GM21723 (cell line): Measurements from ENCODE around the gene C11orf65.
"Not testable (repeated sequence)": the region's sequence is repeated elsewhere in the genome, so short reads cannot be mapped to it uniquely, and the experiment has no call there.

Experiments used
- ATAC-seq: cut with Tn5 transposase; IDR thresholded peaks from one replicate; pipeline ENCODE4 v1.9.1; 2021; ENCODE audit warnings: mild to moderate bottlenecking, moderate library complexity; ENCODE audit not compliant: unreplicated experiment

C11orf65 gene

DNA sequence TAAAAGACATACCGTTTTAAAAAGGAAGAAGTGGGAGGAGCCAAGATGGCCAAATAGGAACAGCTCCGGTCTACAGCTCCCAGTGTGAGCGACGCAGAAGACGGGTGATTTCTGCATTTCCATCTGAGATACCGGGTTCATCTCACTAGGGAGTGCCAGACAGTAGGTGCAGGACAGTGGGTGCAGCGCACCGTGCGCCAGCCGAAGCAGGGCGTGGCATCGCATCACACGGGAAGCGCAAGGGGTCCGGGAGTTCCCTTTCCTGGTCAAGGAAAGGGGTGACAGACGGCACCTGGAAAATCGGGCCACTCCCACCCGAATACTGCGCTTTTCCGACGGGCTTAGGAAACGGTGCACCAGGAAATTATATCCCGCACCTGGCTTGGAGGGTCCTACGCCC, 93.8 kb downstream of the C11orf65 start:
- not testable (repeated sequence) for ATAC-seq

DNA sequence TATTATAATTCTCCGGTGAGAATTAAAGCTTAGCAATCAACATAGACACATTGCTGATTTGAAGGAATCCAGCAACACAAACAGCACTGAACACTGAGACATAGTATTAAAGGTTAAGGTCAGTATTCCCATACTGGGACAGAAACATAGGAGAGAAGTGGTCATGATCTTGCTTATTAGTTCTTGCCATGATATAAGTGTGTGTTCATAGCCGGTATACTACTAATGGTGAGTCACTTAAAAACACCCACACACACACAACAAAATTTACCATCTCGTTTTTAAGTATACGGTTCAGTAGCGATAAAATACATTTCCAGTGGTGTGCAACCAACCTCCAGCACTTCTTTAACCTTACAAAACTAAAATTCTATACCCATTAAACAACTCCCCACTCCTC, 96.3 kb downstream of the C11orf65 start:
- ATAC-seq: no peak

GRCh38 chr11:108370315-108370714, 97.0 kb downstream of the C11orf65 start:
- ATAC-seq: no peak

DNA sequence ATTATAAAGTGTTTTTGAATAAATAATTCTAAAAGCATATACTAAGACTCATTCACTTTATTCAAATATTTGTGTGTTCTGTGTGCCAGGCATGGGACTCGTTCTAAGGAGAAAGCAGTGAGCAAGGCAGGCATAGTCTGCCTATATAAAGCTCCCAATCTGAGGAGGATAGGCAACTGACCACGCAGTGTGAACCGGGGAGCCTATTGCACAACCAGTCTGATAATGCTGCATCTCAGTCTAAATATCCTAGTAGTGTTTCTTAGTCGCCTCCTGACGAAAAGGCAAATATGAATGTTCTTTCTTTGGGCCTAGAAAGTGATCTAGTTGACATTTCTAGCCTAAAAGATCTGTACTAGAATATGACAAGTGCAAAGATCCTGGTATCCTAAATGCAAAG, 98.3 kb downstream of the C11orf65 start:
- ATAC-seq: no peak

DNA sequence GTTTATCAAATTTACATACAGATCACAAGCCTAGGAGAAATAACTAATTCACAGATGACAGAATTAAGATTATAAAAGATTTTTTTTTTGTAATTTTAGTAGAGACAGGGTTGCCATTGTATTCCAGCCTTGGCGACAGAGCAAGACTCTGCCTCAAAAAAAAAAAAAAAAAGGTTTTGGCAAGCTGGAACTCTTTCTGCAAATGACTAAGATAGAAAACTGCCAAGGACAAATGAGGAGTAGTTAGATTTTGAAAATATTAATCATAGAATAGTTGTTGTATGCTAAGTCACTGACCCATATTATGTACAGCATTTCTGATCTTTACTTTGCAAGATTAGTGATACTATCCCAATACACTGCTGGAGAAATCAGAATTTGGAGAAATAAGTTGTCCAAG, 99.2 kb downstream of the C11orf65 start:
- ATAC-seq: no peak

- no peak for ATAC-seq
Measured at GRCh38 chr11:108364159-108364558, 103.2 kb downstream of the C11orf65 start.

DNA sequence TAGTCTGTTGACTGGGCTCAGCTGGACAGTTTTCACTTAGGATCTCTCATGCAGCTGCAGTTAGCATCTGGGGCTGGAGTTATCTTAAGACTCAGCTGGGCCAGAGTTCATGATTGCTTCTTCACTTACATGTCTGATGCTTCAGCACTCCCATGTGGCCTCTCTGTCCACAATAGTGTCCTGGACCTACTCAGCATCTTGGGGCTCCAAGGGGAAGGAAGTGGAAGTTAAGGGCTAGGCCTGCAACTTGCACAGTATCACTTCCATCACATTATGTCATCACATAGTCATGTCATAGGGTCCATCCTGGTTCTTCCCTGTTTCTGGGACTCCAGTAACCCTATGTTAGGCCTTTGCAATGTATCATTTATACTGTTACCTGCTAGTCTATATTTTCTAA, 115.9 kb downstream of the C11orf65 start:
- ATAC-seq: no peak

- ATAC-seq: no peak
Measured at GRCh38 chr11:108346451-108346850, 120.9 kb downstream of the C11orf65 start.

GRCh38 chr11:108345767-108346166, 121.6 kb downstream of the C11orf65 start:
- no peak for ATAC-seq

- no peak for ATAC-seq
Measured at GRCh38 chr11:108343714-108344113, 123.6 kb downstream of the C11orf65 start.

DNA sequence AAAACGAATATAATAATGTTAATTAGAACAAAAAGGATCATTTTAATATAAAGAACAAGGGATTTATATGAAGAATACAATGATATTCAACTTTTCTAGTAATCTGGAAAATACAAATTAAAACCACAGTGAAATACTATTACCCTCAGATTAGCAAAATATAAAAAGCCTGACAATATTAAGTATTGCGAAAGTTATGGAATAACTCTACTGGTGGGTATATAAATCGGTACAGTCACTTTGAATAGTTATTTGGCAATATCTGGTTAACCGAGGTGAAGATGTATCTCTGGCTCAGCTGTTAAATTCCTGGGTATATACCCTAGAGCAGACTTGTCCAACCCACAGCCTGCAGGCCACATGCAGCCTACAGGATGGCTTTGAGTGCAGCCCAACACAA, 125.7 kb downstream of the C11orf65 start:
- no peak for ATAC-seq

GRCh38 chr11:108340973-108341372, 126.4 kb downstream of the C11orf65 start:
- ATAC-seq: no peak

DNA sequence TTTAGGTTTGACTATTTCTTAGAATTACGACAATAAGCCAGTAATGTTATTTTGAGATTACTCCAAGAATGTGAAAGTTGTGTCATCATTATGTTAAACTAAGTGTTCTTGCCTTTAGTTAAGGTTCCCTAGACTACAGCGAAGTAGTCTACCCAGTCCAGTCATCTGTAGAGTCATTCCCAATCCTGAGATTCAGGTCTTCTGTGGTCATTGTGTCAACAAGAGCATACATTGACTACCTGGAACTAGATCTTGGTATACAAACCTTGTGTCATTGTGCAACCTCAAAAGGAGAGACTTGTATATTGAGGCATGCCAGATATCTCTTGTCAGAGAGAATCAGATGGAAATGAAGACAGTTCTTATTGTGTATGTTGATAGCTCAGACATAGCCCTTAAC, 128.6 kb downstream of the C11orf65 start:
- no peak for ATAC-seq

- ATAC-seq: no peak
Measured at GRCh38 chr11:108333403-108333899, 133.9 kb downstream of the C11orf65 start.
